OCI-LY7 (cell line): ENCODE measurements around the gene SPATA31E1.

Experiments
- EZH2phosphoT487 ChIP-seq: fragments of 200-600 bp; sonication (generic); IDR thresholded peaks from 2 replicates; pipeline ENCODE4 v1.6.1; 2018; ENCODE audit warnings: low read depth, borderline replicate concordance, mild to moderate bottlenecking, mixed run types, antibody characterized with exemption, low read length, moderate library complexity, mixed read lengths
- TF ChIP-seq, protein P1 (sequence below): fragments of 200-600 bp; sonication (generic); conservative IDR thresholded peaks from 2 replicates; pipeline ENCODE4 v1.5.1; 2014; ENCODE audit warnings: mild to moderate bottlenecking, antibody characterized with exemption, low read length, moderate library complexity, mixed read lengths

DNA sequence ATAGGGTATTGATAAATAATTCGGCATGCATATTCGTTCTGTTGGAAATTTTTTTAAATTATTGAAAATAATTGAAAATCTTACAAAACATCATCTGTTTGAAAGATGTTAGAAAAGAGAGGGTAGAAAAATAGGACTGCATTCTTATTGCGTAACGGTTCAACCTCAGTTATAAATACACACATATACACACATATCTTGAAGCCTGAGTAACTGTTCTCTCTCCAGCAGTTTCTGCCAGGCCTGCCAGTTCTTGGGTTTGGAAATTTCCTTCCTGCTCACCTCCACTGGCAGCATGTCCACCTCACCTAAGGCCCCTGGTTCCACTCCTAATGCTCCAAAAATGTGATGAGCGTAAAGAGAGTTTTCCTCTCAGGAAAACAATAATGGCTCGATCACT is 9.1 kb downstream of the SPATA31E1 start:
- TF ChIP-seq, protein P1, sequence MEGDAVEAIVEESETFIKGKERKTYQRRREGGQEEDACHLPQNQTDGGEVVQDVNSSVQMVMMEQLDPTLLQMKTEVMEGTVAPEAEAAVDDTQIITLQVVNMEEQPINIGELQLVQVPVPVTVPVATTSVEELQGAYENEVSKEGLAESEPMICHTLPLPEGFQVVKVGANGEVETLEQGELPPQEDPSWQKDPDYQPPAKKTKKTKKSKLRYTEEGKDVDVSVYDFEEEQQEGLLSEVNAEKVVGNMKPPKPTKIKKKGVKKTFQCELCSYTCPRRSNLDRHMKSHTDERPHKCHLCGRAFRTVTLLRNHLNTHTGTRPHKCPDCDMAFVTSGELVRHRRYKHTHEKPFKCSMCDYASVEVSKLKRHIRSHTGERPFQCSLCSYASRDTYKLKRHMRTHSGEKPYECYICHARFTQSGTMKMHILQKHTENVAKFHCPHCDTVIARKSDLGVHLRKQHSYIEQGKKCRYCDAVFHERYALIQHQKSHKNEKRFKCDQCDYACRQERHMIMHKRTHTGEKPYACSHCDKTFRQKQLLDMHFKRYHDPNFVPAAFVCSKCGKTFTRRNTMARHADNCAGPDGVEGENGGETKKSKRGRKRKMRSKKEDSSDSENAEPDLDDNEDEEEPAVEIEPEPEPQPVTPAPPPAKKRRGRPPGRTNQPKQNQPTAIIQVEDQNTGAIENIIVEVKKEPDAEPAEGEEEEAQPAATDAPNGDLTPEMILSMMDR = no peak
- TF ChIP-seq EZH2phosphoT487 = no peak
